Thyroid gland (tissue), 4 donors: ENCODE results near the gene OR51E1.

Experiments used
- POLR2A ChIP-seq, 2 donors: fragments of 450-650 bp; IDR thresholded peaks; one replicate each; pipeline ENCODE4 v1.6.1; 2017; ENCODE audit warnings: antibody characterized with exemption in 2 of 2, mild to moderate bottlenecking in 2 of 2, moderate library complexity in 1 of 2
- TF ChIP-seq, protein P1 (sequence below), 6 experiments: fragments of 200-600 bp in 3 of 6; fragments of 450-650 bp in 3 of 6; sonication (generic) in 3 of 6; IDR thresholded peaks; one replicate each; pipeline ENCODE4 v1.5.1; 2016 to 2019; ENCODE audit warnings: antibody characterized with exemption in 6 of 6, mild to moderate bottlenecking in 2 of 6, inconsistent platforms in 1 of 6, moderate library complexity in 1 of 6

DNA sequence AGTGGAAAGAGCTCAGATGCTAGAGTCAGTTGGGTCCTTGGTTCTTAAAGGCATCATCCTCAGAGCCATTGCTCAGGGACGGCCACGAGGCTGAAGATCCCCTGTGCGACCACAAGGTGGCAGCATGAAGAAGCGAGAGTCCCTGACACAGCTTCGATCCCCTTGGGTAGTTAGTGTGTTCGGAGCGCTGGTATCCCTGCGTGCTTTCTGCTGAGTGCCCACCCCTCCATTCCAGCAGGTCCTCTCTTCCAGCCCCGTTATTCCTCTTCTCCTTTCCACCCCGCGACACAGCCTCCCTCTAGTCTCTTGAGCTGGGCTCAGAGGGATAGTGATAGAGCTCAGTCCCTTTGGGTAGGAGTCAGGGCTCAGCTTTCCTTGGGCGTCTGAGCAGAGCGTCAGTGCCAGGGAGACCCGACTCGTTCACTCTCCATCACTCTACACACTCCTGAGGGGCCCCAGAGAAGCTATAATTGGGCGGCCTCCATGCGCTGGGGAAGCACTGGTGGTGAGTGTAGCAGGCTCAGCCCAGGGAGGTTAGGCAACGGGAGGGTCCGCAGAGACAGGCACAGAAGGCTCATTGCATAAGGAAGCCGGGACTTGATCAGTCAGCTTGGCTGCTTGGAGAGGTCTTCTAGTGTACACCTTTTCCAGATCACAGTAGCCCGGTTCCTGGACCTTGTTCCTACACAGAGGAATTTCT, 6.7 kb upstream of the OR51E1 start, which contains the start of gene OR51D1:
- TF ChIP-seq, protein P1, sequence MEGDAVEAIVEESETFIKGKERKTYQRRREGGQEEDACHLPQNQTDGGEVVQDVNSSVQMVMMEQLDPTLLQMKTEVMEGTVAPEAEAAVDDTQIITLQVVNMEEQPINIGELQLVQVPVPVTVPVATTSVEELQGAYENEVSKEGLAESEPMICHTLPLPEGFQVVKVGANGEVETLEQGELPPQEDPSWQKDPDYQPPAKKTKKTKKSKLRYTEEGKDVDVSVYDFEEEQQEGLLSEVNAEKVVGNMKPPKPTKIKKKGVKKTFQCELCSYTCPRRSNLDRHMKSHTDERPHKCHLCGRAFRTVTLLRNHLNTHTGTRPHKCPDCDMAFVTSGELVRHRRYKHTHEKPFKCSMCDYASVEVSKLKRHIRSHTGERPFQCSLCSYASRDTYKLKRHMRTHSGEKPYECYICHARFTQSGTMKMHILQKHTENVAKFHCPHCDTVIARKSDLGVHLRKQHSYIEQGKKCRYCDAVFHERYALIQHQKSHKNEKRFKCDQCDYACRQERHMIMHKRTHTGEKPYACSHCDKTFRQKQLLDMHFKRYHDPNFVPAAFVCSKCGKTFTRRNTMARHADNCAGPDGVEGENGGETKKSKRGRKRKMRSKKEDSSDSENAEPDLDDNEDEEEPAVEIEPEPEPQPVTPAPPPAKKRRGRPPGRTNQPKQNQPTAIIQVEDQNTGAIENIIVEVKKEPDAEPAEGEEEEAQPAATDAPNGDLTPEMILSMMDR (IDR thresholded peaks at IDR 0.05), result peak; percentile 73 to 89 (median 80)
- TF ChIP-seq POLR2A (IDR thresholded peaks at IDR 0.05), result no peak
